Ascending aorta (tissue), 2 donors: ENCODE results near the gene TRIM52. TPM values are rescaled to one million over a fixed set of nuclear protein-coding genes. Genes with fewer than 3 reads are reported as not detected.
A peak's percentile ranks its signal among the peaks of the same experiment; 100 is the strongest.

Source experiments
- DNase-seq, 2 donors: peaks; one replicate each; pipeline ENCODE4 v3.0.0-alpha.2; 2019; ENCODE audit warnings: low spot score in 2 of 2
- H3K27ac ChIP-seq, 2 donors: fragments of 200-600 bp; sonication (generic); one replicate each; pipeline ENCODE4 v1.5.1; 2016 to 2017; ENCODE audit warnings: mild to moderate bottlenecking in 1 of 2
- H3K27me3 ChIP-seq: fragments of 200-600 bp; sonication (generic); one replicate; pipeline ENCODE4 v1.5.1; 2017
- H3K36me3 ChIP-seq, 2 donors: fragments of 200-600 bp; sonication (generic); one replicate each; pipeline ENCODE4 v1.5.1; 2016
- H3K4me1 ChIP-seq, 2 donors: fragments of 200-600 bp; sonication (generic); one replicate each; pipeline ENCODE4 v1.5.1; 2016 to 2017; ENCODE audit warnings: mild to moderate bottlenecking in 1 of 2
- H3K4me3 ChIP-seq, 2 donors: fragments of 200-600 bp; sonication (generic); one replicate each; pipeline ENCODE4 v1.5.1; 2016 to 2017; ENCODE audit warnings: mild to moderate bottlenecking in 1 of 2
- H3K9me3 ChIP-seq, 2 donors: fragments of 200-600 bp; sonication (generic); one replicate each; pipeline ENCODE4 v1.5.1; 2016
- intact Hi-C: fragments of 100-400 bp; cut with DNase I; formaldehyde crosslinking; loops from one replicate; pipeline ENCODE4 v1.15.1; 2023
- total RNA-seq: library from RNA; depleted of rRNA; stranded (reverse); fragments of >200 nt; gene quantifications from one replicate; pipeline ENCODE4 v1.1.0, GENCODE V29; 2016
- TF ChIP-seq, protein P1 (sequence below), 3 experiments: fragments of 200-600 bp in 2 of 3; fragments of 450-650 bp in 1 of 3; sonication (generic) in 2 of 3; IDR thresholded peaks; one replicate each; pipeline ENCODE4 v1.5.1; 2016 to 2019; ENCODE audit warnings: antibody characterized with exemption in 3 of 3, mild to moderate bottlenecking in 1 of 3, moderate library complexity in 1 of 3

Gene TRIM52
- total RNA-seq, 1 donor from 2014 or later = 21.2 TPM

DNA sequence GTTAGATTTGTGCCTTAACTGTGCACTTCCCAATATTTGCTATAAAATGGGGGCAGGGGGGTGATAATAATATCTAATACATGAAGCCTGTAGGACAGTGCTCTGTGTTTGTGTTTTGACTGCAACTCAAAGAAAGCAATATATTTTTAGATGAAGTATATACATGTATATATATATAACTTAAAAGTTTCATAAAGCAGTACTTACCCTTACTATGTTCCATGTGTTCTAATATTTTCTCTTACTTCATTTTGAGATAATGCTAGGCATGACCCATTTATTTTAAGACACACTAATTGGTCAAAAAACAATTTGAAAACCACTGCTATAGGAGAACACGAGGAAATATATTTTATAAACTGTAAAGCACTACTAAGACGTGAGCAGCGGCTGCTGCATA, 2.4 kb downstream of the TRIM52 start:
- Histone ChIP-seq H3K36me3 (peaks cover 12 to 15% of the 10 kb centered on the region in 2 donors), H3K27ac (no peak overlapping the region), H3K4me1 (peaks cover 2 to 38% of the 10 kb centered on the region in 2 donors), H3K27me3 (no peaks in the 10 kb centered on the region), H3K9me3 (no peaks in the 10 kb centered on the region), H3K4me3 (peak overlapping the region; percentile 74 to 99)
- no peak for DNase-seq
- TF ChIP-seq, protein P1, sequence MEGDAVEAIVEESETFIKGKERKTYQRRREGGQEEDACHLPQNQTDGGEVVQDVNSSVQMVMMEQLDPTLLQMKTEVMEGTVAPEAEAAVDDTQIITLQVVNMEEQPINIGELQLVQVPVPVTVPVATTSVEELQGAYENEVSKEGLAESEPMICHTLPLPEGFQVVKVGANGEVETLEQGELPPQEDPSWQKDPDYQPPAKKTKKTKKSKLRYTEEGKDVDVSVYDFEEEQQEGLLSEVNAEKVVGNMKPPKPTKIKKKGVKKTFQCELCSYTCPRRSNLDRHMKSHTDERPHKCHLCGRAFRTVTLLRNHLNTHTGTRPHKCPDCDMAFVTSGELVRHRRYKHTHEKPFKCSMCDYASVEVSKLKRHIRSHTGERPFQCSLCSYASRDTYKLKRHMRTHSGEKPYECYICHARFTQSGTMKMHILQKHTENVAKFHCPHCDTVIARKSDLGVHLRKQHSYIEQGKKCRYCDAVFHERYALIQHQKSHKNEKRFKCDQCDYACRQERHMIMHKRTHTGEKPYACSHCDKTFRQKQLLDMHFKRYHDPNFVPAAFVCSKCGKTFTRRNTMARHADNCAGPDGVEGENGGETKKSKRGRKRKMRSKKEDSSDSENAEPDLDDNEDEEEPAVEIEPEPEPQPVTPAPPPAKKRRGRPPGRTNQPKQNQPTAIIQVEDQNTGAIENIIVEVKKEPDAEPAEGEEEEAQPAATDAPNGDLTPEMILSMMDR (IDR thresholded peaks at IDR 0.05) = no peak
- intact Hi-C loops = no loop called here

DNA sequence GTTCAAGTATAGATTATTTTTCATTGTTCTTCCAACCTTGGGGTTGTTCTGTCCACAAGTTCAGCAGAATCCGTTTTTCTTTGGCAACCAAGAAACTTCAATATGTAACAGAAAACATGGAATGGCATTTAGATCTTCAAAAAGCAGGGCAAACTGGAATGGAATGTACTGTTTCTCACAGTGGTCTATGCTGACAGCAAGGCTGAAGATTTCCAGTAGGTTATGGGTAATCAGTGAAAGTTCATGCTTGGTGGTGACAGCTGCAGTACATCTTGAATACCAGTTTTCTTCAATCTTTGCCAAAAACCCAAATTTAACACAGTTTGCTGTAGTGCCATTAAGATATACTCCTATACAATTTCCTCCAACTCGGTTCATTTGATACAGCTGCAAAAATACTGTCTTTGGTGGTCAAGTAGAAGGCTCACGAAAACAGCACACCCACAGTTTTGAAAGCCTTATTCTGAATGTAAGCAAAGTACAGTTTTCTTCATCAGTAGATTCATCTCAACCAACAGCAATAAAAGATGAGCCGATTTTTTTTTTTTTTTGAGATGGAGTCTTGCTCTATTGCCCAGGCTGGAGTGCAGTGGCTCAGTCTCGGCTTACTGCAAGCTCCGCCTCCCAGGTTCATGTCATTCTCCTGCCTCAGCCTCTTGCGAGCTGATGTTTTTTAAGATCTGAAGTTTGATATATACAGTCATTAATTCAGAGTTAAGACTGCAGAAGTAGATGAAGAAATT, 4.9 kb downstream of the TRIM52 start:
- no peak overlapping the region for H3K4me3 ChIP-seq
- H3K27ac ChIP-seq = no peak overlapping the region
- peaks cover 11 to 20% of the 10 kb centered on the region in 2 donors for H3K36me3 ChIP-seq
- TF ChIP-seq, protein P1 (IDR thresholded peaks at IDR 0.05) = no peak
- DNase-seq = no peak
- H3K9me3 ChIP-seq = no peaks in the 10 kb centered on the region
- no peaks in the 10 kb centered on the region for H3K27me3 ChIP-seq
- intact Hi-C loops = no loop called here
- H3K4me1 ChIP-seq = peaks cover 2 to 39% of the 10 kb centered on the region in 2 donors

DNA sequence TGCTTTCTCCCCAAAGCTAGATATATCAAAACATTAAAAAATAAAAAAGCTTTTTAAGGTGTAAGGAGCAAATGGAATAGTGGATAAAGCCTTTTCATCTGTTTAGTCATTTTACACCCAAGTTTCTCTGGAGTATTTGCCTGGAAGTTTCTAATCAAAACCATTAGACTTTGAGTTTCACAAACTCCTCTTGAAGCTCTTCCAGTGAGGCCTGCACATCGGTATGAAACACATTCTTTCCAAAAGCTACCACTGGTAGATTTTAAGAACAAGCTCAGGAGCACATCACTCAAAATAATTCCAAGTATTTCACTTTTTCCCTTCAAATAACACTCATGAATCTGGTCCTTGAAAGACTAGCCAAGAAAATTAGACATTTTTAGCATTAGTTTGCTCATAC, 5.7 kb downstream of the TRIM52 start:
- DNase-seq = no peak
- no peaks in the 10 kb centered on the region for H3K27me3 ChIP-seq
- intact Hi-C loops = no loop called here
- no peak overlapping the region for H3K4me3 ChIP-seq
- peaks cover 2 to 46% of the 10 kb centered on the region in 2 donors for H3K4me1 ChIP-seq
- peaks cover 11 to 20% of the 10 kb centered on the region in 2 donors for H3K36me3 ChIP-seq
- H3K27ac ChIP-seq = no peak overlapping the region
- no peaks in the 10 kb centered on the region for H3K9me3 ChIP-seq
- TF ChIP-seq, protein P1 (IDR thresholded peaks at IDR 0.05) = no peak

DNA sequence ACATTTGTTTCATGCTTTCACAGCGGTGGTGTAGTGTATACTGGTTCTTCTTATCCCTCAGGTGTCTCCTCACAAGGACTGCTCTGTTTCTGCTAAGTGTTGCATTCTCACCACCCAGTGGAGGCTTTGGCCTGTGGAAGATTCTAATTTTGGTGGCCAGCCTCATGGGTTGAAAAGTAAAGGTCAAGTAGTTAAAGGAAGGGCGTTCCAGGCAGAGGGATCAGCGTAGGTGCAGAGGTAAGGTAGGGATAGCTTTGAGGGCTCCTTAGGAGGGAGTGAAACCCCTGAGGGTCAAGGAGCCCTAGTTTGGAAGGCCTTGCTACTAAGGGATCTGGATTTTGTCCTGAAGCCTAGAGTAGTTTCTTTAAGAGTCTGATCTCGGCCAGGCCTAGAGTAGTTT, 12.7 kb downstream of the TRIM52 start:
- peaks cover 0 to 4% of the 10 kb centered on the region in 2 donors for H3K36me3 ChIP-seq
- peak overlapping the region; percentile 84 to 91 for H3K4me3 ChIP-seq
- H3K27ac ChIP-seq = peak overlapping the region; percentile 98 to 99
- TF ChIP-seq, protein P1 (IDR thresholded peaks at IDR 0.05) = no peak
- intact Hi-C loops = loop anchor here (5.0 to 10.0 kb wide), 3 partner anchors 436 to 893 kb away; partner anchors contain the start of genes CNOT6 and GFPT2
- no peaks in the 10 kb centered on the region for H3K27me3 ChIP-seq
- H3K9me3 ChIP-seq = no peaks in the 10 kb centered on the region
- H3K4me1 ChIP-seq = peaks cover 23 to 51% of the 10 kb centered on the region in 2 donors
- no peak for DNase-seq

DNA sequence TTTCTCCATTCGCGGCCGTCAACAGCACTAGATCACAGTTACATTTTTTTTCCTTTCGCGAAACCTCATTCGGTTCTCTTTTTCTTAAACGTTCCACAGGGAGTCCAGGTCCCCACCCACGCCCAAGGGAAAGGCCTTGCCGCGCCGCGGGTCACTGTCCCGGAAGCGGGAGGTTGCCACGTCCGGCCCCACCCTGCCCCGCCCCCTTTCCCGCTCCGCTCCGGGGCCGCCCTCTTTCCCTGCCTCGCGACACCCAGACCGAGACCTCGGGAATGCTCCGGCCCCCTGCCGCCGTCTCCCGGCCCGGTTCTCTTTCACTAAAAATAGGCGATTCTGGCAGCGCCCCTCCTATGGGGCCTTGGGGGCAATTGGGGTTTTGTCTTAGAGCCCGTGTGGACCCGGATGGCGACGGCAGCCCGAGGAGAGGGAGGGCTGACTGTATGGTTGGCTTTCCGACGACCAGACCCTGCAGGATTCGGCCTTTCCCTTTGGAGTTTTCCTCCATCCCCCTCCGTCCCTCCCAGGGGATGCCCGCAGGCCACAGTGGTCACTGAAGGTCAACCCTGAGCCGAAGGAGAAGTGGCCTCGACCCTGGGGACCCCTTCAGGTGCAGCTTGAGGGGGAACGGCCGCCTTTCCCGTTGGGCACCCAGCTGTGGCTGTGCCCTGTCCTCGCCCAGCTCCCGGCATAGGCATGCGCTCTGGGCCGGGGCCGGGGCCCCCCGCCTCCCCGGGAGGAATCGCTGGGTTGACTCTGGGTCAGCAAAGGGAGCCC, 14.5 kb downstream of the TRIM52 start:
- TF ChIP-seq, protein P1 (IDR thresholded peaks at IDR 0.05) = no peak
- Histone ChIP-seq H3K9me3 (no peaks in the 10 kb centered on the region), H3K36me3 (peaks cover 8 to 9% of the 10 kb centered on the region in 2 donors), H3K4me1 (peaks cover 37 to 60% of the 10 kb centered on the region in 2 donors), H3K27ac (peak overlapping the region; percentile 98 to 99), H3K4me3 (peak overlapping the region; percentile 84 to 91), H3K27me3 (no peaks in the 10 kb centered on the region)
- intact Hi-C loops = loop anchor here (1.0 to 10.0 kb wide), 6 partner anchors 15 to 892 kb away; partner anchors contain the start of genes CNOT6, GFPT2 and TRIM52
- DNase-seq = peak; percentile 63 to 96
